ENCODE results near the gene SCO2.

The SCO2 gene

GRCh38 chr22:50505276-50505775 lies 20.1 kb downstream of the SCO2 start:
- TF ChIP-seq EZH2 (IDR thresholded peaks at IDR 0.05; ENCODE audit: borderline replicate concordance, low read depth, low read length, severe bottlenecking) (no peak), CTCF (IDR thresholded peaks at IDR 0.05; ENCODE audit: borderline replicate concordance, extremely low read depth, low read length, poor library complexity, severe bottlenecking) (no peak)
- Histone ChIP-seq H2AFZ (ENCODE audit: low read depth, low read length) (no peak overlapping the region), H3K4me2 (ENCODE audit: insufficient read depth, low read length) (peak overlapping the region; percentile 99), H3K9ac (ENCODE audit: low read depth, low read length) (peak overlapping the region; percentile 87), H3K27me3 (ENCODE audit: insufficient read depth, low read length, poor library complexity) (no peaks in the 10 kb centered on the region), H3K4me3 (ENCODE audit: low read depth in 1 of 2, low read length in 2 of 2) (peak overlapping the region in 1 of 2 experiments; percentile 93; a peak in 2 of 4 replicates), H3K9me3 (ENCODE audit: insufficient read depth, low read length, severe bottlenecking) (no peaks in the 10 kb centered on the region), H3K36me3 (ENCODE audit: insufficient read depth, low read length) (peaks cover 45% of the 10 kb centered on the region), H3K27ac (ENCODE audit: low read length) (peak overlapping the region; percentile 65), H3K79me2 (ENCODE audit: insufficient read depth, low read length) (peaks cover 53% of the 10 kb centered on the region), H3K4me1 (ENCODE audit: insufficient read depth, low read length) (peaks cover 43% of the 10 kb centered on the region), H4K20me1 (ENCODE audit: insufficient read depth, low read length) (peaks cover 24% of the 10 kb centered on the region)
- ATAC-seq (ENCODE audit: insufficient read depth, low read depth) (no peak), DNase-seq (no peak)

- Histone ChIP-seq H4K20me1 (ENCODE audit: insufficient read depth, low read length) (peaks cover 23% of the 10 kb centered on the region), H3K27me3 (ENCODE audit: insufficient read depth, low read length, poor library complexity) (no peaks in the 10 kb centered on the region), H3K4me2 (ENCODE audit: insufficient read depth, low read length) (peak overlapping the region; percentile 99), H3K36me3 (ENCODE audit: insufficient read depth, low read length) (peaks cover 42% of the 10 kb centered on the region), H3K4me3 (ENCODE audit: low read depth in 1 of 2, low read length in 2 of 2) (no peak overlapping the region), H3K27ac (ENCODE audit: low read length) (peak overlapping the region; percentile 65), H2AFZ (ENCODE audit: low read depth, low read length) (no peak overlapping the region), H3K9me3 (ENCODE audit: insufficient read depth, low read length, severe bottlenecking) (no peaks in the 10 kb centered on the region), H3K4me1 (ENCODE audit: insufficient read depth, low read length) (peaks cover 36% of the 10 kb centered on the region), H3K79me2 (ENCODE audit: insufficient read depth, low read length) (peaks cover 45% of the 10 kb centered on the region), H3K9ac (ENCODE audit: low read depth, low read length) (peak overlapping the region; percentile 87; the same call in 1 of the 2 replicates)
- DNase-seq (peak; percentile 46), ATAC-seq (ENCODE audit: insufficient read depth, low read depth) (no peak)
- TF ChIP-seq EZH2 (IDR thresholded peaks at IDR 0.05; ENCODE audit: borderline replicate concordance, low read depth, low read length, severe bottlenecking): no peak
- TF ChIP-seq CTCF (IDR thresholded peaks at IDR 0.05; ENCODE audit: borderline replicate concordance, extremely low read depth, low read length, poor library complexity, severe bottlenecking): no peak
These were observed 20.8 kb downstream of the SCO2 start for GRCh38 chr22:50504369-50505211.

GRCh38 chr22:50503475-50504145 lies 21.8 kb downstream of the SCO2 start:
- ATAC-seq (ENCODE audit: insufficient read depth, low read depth) (no peak), DNase-seq (peak; percentile 35)
- TF ChIP-seq CTCF (IDR thresholded peaks at IDR 0.05; ENCODE audit: borderline replicate concordance, extremely low read depth, low read length, poor library complexity, severe bottlenecking) (peak; percentile 16), EZH2 (IDR thresholded peaks at IDR 0.05; ENCODE audit: borderline replicate concordance, low read depth, low read length, severe bottlenecking) (no peak)
- Histone ChIP-seq H4K20me1 (ENCODE audit: insufficient read depth, low read length) (peaks cover 14% of the 10 kb centered on the region), H3K4me3 (ENCODE audit: low read depth in 1 of 2, low read length in 2 of 2) (no peak overlapping the region), H3K9me3 (ENCODE audit: insufficient read depth, low read length, severe bottlenecking) (no peaks in the 10 kb centered on the region), H2AFZ (ENCODE audit: low read depth, low read length) (no peak overlapping the region), H3K4me1 (ENCODE audit: insufficient read depth, low read length) (peaks cover 27% of the 10 kb centered on the region), H3K79me2 (ENCODE audit: insufficient read depth, low read length) (peaks cover 36% of the 10 kb centered on the region), H3K4me2 (ENCODE audit: insufficient read depth, low read length) (no peak overlapping the region), H3K27ac (ENCODE audit: low read length) (no peak overlapping the region), H3K27me3 (ENCODE audit: insufficient read depth, low read length, poor library complexity) (no peaks in the 10 kb centered on the region), H3K9ac (ENCODE audit: low read depth, low read length) (no peak overlapping the region), H3K36me3 (ENCODE audit: insufficient read depth, low read length) (peaks cover 42% of the 10 kb centered on the region)

All from DND-41 (cell line).